NOMO-1 treated with DMSO at 0.1 percent for 48 hours (cell line): ENCODE measurements around the gene CTDP1.
A peak's percentile ranks its signal among the peaks of the same experiment; 100 is the strongest.

Experiments used
- DNase-seq: peaks from one replicate; lab custom pipeline; 2025; ENCODE audit not compliant: unreplicated experiment; lab: John Stamatoyannopoulos, UW

Gene CTDP1

DNA sequence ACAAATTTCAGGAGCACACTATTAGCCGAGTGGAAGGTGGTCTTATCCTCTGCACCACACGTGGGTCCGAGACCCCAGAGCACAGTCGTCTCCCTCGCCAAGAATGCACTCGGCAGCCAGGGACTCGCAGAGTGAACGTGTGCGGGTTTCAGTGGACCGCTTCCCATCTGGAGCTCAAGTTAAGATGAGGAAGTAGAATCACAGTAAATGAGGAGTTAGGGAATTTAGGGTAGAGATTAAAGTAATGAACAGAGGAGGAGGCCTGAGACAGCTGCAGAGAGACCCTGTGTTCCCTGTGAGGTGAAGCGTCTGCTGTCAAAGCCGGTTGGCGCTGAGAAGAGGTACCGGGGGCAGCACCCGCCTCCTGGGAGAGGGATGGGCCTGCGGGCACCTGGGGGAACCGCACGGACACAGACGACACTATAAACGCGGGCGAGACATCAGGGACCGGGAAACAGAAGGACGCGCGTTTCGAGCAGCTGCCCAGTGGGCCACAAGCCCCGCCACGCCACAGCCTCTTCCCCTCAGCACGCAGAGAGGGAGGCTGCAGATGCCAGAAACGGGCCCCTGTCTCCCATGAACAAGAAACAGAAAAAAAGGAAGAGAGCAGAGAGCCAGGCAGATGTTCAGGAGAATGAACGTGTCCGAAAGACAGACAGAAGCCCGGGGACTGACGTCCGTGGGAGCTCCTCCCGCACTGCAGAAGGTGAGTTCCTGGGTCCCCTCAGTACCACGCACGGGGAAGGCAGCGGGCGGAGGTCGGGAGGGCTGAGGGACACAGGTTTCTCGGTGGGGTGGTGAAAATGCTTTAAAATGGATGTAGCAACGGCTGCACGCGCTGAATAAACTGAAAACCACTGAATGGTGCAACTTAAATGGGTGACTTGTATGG, 112.7 kb downstream of the CTDP1 start:
- DNase-seq = peak; percentile 44

GRCh38 chr18:79792988-79793355, 113.4 kb downstream of the CTDP1 start:
- DNase-seq = peak; percentile 84

GRCh38 chr18:79794846-79795245, 115.2 kb downstream of the CTDP1 start:
- no peak for DNase-seq

DNA sequence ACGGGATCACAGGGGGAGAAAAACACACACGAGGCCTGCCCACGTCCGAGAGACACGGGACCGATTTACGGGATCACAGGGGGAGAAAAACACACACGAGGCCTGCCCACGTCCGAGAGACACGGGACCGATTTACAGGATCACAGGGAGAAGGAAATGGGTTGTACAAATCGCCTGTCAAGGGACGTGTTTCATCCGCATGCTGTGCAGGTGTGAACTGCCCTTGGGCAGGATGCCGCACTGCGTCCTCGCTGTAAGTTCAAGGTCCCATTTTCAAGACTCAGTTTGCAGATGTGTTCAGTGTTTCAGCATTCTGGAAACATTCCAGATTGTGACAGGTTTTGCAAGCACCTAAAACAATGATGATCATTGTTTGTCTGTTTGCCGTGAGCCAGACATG, 115.8 kb downstream of the CTDP1 start:
- DNase-seq = no peak

- no peak for DNase-seq
Observed at GRCh38 chr18:79796016-79796415, 116.4 kb downstream of the CTDP1 start.

DNA sequence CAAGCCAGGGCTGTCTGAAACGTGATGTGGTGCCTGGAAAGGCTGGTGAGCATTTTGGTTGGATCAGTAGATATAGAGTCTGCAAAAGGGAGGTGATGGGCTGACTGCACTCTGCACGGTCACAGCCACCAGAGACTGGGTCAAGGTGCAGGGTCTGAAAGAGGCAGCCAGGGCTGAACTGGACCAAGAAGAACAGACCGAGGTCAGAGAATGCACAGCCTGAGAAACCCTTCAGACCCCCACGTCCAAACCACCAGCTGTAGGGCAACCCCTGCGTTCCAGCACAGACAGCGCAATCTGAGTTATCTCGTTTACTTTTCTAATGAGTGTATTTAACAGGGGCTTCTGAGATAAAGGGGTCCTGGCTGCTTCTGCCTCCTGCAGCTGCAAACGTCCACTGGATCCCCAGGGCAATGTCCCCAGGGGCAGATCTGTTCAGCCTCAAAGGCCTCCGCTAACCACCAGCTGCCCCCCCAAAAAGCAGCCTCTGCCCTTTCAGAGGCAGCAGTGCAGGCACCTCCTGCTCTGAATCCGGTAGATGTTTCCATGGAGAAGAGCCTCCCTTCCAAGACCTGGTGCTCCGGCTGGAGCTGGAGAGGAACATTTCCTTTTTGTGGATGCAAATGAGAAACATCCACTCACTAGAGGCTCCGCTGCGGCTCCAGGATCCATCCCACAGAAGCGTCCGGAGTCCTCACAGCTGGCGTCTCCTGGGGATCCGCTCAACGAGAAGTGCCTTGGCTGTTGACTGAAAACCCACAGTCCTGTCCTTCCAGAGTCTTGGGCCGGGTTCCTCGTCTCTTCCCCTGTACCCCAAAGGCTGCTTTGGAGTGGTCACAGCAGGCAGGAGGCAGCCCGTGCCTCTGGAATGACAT, 117.2 kb downstream of the CTDP1 start:
- no peak for DNase-seq

- DNase-seq = peak; percentile 12
Observed at GRCh38 chr18:79797518-79798345, 118.1 kb downstream of the CTDP1 start, which contains the start of gene KCNG2. Gene KCNG2 (plus strand): TSS chr18:79797938. CDS start chr18:79863668, 65,730 bp downstream.

DNA sequence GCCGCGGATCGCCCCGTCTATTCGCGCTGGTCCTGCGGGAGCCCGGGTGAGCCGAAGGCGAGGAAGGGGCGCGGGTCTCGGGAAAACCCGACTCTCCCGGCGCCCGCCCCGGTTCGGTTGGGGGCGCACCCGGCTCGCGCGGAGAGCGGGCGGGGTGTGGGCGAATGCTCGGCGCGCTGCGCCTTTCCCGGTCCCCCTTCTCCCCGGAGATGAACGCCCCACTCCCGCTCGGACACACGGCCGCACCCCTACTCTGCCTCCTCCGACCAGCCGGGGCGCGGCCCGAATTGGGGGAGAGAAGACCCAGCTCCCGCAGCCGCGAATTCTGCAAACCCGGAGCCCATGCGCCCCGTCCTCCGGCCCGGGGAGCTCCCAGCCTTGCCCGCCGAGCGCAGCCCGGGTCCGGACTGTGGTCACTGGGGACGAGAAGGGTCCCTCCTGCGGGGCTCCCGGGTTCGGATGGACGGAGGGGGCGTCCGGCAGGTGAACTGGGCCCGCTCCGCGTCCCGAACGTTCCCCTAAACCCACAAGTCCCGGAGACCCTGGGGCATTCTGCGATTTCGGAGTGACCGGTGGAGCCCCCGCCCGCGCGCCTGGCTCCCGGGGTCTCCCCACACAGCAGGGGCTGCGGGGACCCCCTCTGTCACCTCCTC, 118.9 kb downstream of the CTDP1 start:
- no peak for DNase-seq

GRCh38 chr18:79798999-79799370, 119.4 kb downstream of the CTDP1 start:
- no peak for DNase-seq

- DNase-seq = no peak
Observed at GRCh38 chr18:79799619-79800370, 120.2 kb downstream of the CTDP1 start.

- no peak for DNase-seq
Observed at GRCh38 chr18:79800371-79801180, 121.0 kb downstream of the CTDP1 start.

- no peak for DNase-seq
Observed at GRCh38 chr18:79801217-79801616, 121.6 kb downstream of the CTDP1 start.

DNA sequence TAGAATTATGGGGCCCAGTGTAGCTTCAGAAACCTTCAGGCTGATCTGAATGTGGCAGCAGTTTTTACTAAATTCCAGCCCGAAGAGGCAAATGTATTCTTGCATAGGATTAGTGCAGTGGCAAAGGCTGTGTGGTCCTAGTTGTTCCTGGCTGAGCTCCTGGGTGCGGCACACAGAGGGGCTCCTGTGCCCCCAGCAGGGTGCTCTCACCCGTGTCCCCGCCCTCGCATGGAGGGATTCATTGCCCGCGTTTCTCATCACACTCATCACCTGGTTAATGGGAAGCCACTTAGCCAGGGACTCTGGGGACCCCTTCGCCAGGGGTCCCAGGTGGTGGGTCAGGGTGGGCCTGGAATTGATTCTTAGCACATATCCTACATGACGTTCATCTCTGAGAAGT, 122.0 kb downstream of the CTDP1 start:
- no peak for DNase-seq

DNA sequence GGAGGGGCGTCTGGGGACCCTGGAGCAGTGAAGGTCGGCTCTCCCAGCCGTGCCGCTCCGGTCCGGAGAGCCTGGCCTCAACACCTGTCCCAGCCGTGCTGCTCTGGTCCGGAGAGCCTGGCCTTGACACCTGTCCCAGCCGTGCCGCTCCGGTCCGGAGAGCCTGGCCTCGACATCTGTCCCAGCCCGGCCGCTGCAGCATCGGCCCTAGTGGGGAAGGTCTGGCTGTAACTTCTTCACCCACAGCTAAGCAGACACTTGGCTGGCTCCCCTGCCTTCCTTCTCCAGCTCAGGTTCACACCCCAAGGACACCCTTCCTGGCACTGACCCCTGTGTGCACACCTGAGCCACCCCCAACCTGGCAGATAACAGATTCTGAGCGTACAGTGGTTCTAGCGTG, 122.7 kb downstream of the CTDP1 start:
- no peak for DNase-seq

DNA sequence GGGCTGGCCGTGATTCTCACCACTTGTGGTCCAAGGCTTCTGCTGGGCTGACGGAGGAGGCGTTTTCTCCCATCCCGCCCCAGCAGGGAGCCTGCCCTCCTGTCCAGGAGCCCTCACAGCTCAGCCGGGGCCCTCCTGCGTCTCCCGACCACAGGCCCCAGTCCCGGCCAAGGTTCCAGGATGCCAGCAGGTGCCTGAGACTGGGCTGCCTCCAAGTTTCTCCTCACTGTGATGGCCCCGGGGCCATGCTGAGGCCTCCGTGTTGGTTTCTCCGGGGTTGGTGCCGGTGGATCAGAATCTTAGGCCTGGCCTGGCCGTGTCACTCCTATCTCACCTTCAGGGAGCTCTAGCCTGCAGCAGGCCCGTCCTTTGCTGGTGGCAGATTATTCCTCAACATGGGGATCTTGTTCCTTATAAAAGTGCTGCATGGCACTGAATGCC, 124.0 kb downstream of the CTDP1 start:
- DNase-seq = no peak
